ENCODE results near the gene SYTL5.

GRCh38 chrX:38111196-38111595 lies 104.8 kb downstream of the SYTL5 start:
- TF ChIP-seq SREBF2 (IDR thresholded peaks at IDR 0.05) (no peak), REST (IDR thresholded peaks at IDR 0.05) (no peak), NPAS2 (CRISPR knock-in tag; IDR thresholded peaks at IDR 0.05; ENCODE audit: borderline replicate concordance) (no peak), MYC (IDR thresholded peaks at IDR 0.05; ENCODE audit: borderline replicate concordance, low read length) (no peak), SMC3 (IDR thresholded peaks at IDR 0.05) (no peak), RAD21 (conservative IDR thresholded peaks at IDR 0.05 in 1 of 2, IDR thresholded peaks at IDR 0.05 in 1 of 2) (no peak), CHD2 (IDR thresholded peaks at IDR 0.05; ENCODE audit: low read length, partially characterized antibody) (no peak), RCOR1 (IDR thresholded peaks at IDR 0.05; ENCODE audit: low read depth, low read length) (no peak), POLR2A (IDR thresholded peaks at IDR 0.05; ENCODE audit: low read length) (no peak), CTCF (IDR thresholded peaks at IDR 0.05) (no peak), RNF2 (IDR thresholded peaks at IDR 0.05; ENCODE audit: borderline replicate concordance, low read depth) (no peak), PHF8 (IDR thresholded peaks at IDR 0.05; ENCODE audit: borderline replicate concordance, low read depth) (no peak), PBX3 (IDR thresholded peaks at IDR 0.05) (no peak), RFX5 (IDR thresholded peaks at IDR 0.05) (no peak)

All from A549 (cell line).